HEK293T (cell line): ENCODE results near the gene CPLANE2.

ENCODE experiments used
- ARNT ChIP-seq: fragments of 450-650 bp; IDR thresholded peaks from 2 replicates; pipeline ENCODE4 v1.6.1; 2017; ENCODE audit warnings: mild to moderate bottlenecking
- BHLHE40 ChIP-seq: fragments of 450-650 bp; IDR thresholded peaks from 2 replicates; pipeline ENCODE4 v1.6.1; 2016; ENCODE audit warnings: mild to moderate bottlenecking, moderate library complexity, borderline replicate concordance
- CTBP1 ChIP-seq: fragments of 450-650 bp; IDR thresholded peaks from 2 replicates; pipeline ENCODE4 v1.6.1; 2016; ENCODE audit warnings: borderline replicate concordance
- ELF4 ChIP-seq: fragments of 450-650 bp; IDR thresholded peaks from 2 replicates; pipeline ENCODE4 v1.6.1; 2017; ENCODE audit warnings: antibody characterized with exemption
- FOXA1 ChIP-seq: fragments of 450-650 bp; IDR thresholded peaks from 2 replicates; pipeline ENCODE4 v1.6.1; 2016; ENCODE audit warnings: mild to moderate bottlenecking
- FOXK2 ChIP-seq: fragments of 450-650 bp; IDR thresholded peaks from 2 replicates; pipeline ENCODE4 v1.6.1; 2016; ENCODE audit warnings: mild to moderate bottlenecking
- FOXM1 ChIP-seq: fragments of 450-650 bp; IDR thresholded peaks from 2 replicates; pipeline ENCODE4 v1.6.1; 2017; ENCODE audit warnings: mild to moderate bottlenecking, borderline replicate concordance
- HDGF ChIP-seq: fragments of 450-650 bp; IDR thresholded peaks from 2 replicates; pipeline ENCODE4 v1.6.1; 2017; ENCODE audit warnings: antibody characterized with exemption, borderline replicate concordance
- PKNOX1 ChIP-seq: fragments of 450-650 bp; IDR thresholded peaks from 2 replicates; pipeline ENCODE4 v1.6.1; 2016
- SP1 ChIP-seq: fragments of 450-650 bp; IDR thresholded peaks from 2 replicates; pipeline ENCODE4 v1.6.1; 2017
- SUZ12 ChIP-seq: fragments of 450-650 bp; IDR thresholded peaks from 2 replicates; pipeline ENCODE4 v1.6.1; 2016; ENCODE audit warnings: mild to moderate bottlenecking
- TARDBP ChIP-seq: fragments of 450-650 bp; IDR thresholded peaks from 2 replicates; pipeline ENCODE4 v1.6.1; 2016
- ZNF384 ChIP-seq: fragments of 450-650 bp; IDR thresholded peaks from 2 replicates; pipeline ENCODE4 v1.6.1; 2016

- TF ChIP-seq TARDBP (no peak), HDGF (no peak), SUZ12 (no peak), ARNT (no peak), FOXK2 (no peak), ELF4 (no peak), FOXA1 (no peak), FOXM1 (no peak), SP1 (no peak), BHLHE40 (no peak), PKNOX1 (no peak), ZNF384 (no peak), CTBP1 (no peak)
Measured at GRCh38 chr1:16196874-16197273, 40.1 kb downstream of the CPLANE2 start.
